ENCODE measurements around the gene CD22. TPM values are rescaled to one million over a fixed set of nuclear protein-coding genes. Genes with fewer than 3 reads are reported as not detected.

CD22 gene
- total and polyA plus RNA-seq, 2 of the 13 experiments (the other 11 are each of a cell fraction or from before 2014, with no cell fraction given) = 0.71 to 1.7 TPM

DNA sequence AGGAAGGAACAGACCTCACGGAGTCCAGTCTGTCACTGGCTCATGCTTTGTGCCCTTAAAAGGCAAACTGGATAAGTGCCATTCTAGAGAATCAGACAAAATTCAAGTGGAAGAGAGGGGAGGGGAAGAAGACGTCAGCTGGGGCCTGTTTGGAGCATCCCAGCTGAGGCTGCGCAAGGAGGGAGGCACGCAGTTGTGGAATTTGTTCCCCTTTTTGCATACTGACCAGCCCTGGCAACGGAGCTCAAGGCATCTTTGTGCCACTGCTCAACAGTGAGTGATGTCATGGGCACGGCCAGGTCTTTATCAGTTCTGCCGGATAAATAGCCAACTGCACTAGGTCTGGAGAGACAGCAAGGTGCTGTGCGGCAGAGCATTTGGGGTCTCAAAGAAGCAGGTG lies 41.7 kb downstream of the CD22 start, which contains the start of gene GPR42:
TSS of gene GPR42 (plus strand) at position 347 of the 400 bp plus-strand sequence. CDS start 292 bp downstream, outside the sequence.
- no peak within 1 kb of the TSS for H3K4me3 ChIP-seq (replicated peaks in 1 of 3; ENCODE audit: insufficient read depth in 1 of 3, low read depth in 2 of 3, low read length in 3 of 3)
- no peaks in the 10 kb centered on the region for H3K9me3 ChIP-seq (ENCODE audit: low read length)
- POLR2A ChIA-PET = no interaction called here
- H3K27ac ChIP-seq (ENCODE audit: extremely low read length, insufficient read depth, low read length) = no peak within 1 kb of the TSS
- H3K4me2 ChIP-seq (ENCODE audit: low read depth, low read length) = no peak within 1 kb of the TSS
- DNase-seq (ENCODE audit: low spot score) = no peak
- BruUV-seq (replicated peaks) = no TSS peak
- peaks cover 0 to 2% of the 10 kb centered on the region in 2 experiments; a peak in 1 of 5 replicates for H3K27me3 ChIP-seq (ENCODE audit: control insufficient read depth in 1 of 2, insufficient read depth in 2 of 2, low read length in 2 of 2)
- 48% methylated on average over 6 of the region's 8 CpGs for WGBS (ENCODE audit: low lambda C conversion rate)
- H3K36me3 ChIP-seq (replicated peaks in 1 of 2; ENCODE audit: control insufficient read depth in 1 of 2, insufficient read depth in 2 of 2, low read length in 2 of 2) = no peaks in the 10 kb centered on the region
- no peak within 1 kb of the TSS for H2AFZ ChIP-seq (ENCODE audit: low read length)
- CTCF ChIA-PET (ENCODE audit: low intra/inter-chr PET ratio, low total read pairs) = no interaction called here
- FAIRE-seq = no peak
- in situ Hi-C loops (cut with HindIII; ENCODE audit: extremely low pct_ligation_motif_present, low pct_unique_long_range_greater_than_20kb) = no loop called here
- TF ChIP-seq MIXL1 (CRISPR knock-in tag; IDR thresholded peaks at IDR 0.05) (no peak), YEATS4 (CRISPR knock-in tag; IDR thresholded peaks at IDR 0.05; ENCODE audit: borderline replicate concordance) (no peak), FIP1L1 (IDR thresholded peaks at IDR 0.05; ENCODE audit: borderline replicate concordance, insufficient read depth, low read depth, low read length) (no peak), YY1 (IDR thresholded peaks at IDR 0.05; ENCODE audit: insufficient read depth, insufficient replicate concordance, low read depth, low read length) (no peak), ZFAT (CRISPR knock-in tag; conservative IDR thresholded peaks at IDR 0.05) (no peak), EEA1 (CRISPR knock-in tag; IDR thresholded peaks at IDR 0.05; ENCODE audit: borderline replicate concordance) (no peak), ARNT (IDR thresholded peaks at IDR 0.05) (no peak), MZF1 (CRISPR knock-in tag; IDR thresholded peaks at IDR 0.05; ENCODE audit: borderline replicate concordance) (no peak), ZIK1 (CRISPR knock-in tag; IDR thresholded peaks at IDR 0.05; ENCODE audit: borderline replicate concordance, low read depth) (no peak), NFYB (CRISPR knock-in tag; IDR thresholded peaks at IDR 0.05) (no peak), ZNF205 (CRISPR knock-in tag; IDR thresholded peaks at IDR 0.05) (no peak)
- TF ChIP-seq, protein P1, sequence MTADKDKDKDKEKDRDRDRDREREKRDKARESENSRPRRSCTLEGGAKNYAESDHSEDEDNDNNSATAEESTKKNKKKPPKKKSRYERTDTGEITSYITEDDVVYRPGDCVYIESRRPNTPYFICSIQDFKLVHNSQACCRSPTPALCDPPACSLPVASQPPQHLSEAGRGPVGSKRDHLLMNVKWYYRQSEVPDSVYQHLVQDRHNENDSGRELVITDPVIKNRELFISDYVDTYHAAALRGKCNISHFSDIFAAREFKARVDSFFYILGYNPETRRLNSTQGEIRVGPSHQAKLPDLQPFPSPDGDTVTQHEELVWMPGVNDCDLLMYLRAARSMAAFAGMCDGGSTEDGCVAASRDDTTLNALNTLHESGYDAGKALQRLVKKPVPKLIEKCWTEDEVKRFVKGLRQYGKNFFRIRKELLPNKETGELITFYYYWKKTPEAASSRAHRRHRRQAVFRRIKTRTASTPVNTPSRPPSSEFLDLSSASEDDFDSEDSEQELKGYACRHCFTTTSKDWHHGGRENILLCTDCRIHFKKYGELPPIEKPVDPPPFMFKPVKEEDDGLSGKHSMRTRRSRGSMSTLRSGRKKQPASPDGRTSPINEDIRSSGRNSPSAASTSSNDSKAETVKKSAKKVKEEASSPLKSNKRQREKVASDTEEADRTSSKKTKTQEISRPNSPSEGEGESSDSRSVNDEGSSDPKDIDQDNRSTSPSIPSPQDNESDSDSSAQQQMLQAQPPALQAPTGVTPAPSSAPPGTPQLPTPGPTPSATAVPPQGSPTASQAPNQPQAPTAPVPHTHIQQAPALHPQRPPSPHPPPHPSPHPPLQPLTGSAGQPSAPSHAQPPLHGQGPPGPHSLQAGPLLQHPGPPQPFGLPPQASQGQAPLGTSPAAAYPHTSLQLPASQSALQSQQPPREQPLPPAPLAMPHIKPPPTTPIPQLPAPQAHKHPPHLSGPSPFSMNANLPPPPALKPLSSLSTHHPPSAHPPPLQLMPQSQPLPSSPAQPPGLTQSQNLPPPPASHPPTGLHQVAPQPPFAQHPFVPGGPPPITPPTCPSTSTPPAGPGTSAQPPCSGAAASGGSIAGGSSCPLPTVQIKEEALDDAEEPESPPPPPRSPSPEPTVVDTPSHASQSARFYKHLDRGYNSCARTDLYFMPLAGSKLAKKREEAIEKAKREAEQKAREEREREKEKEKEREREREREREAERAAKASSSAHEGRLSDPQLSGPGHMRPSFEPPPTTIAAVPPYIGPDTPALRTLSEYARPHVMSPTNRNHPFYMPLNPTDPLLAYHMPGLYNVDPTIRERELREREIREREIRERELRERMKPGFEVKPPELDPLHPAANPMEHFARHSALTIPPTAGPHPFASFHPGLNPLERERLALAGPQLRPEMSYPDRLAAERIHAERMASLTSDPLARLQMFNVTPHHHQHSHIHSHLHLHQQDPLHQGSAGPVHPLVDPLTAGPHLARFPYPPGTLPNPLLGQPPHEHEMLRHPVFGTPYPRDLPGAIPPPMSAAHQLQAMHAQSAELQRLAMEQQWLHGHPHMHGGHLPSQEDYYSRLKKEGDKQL (CRISPR knock-in tag; IDR thresholded peaks at IDR 0.05; ENCODE audit: low read depth) = no peak
- no peaks in the 10 kb centered on the region for H4K20me1 ChIP-seq (ENCODE audit: insufficient read depth, low read length)
- H3K9ac ChIP-seq (ENCODE audit: insufficient read depth, low read depth, low read length) = no peak within 1 kb of the TSS
- H3K4me1 ChIP-seq (ENCODE audit: insufficient read depth, low read length) = peaks cover 13% of the 10 kb centered on the region; the same call in 1 of the 2 replicates
- intact Hi-C loops (cut with micrococcal nuclease; ENCODE audit: unreplicated experiment) = no loop called here
- ATAC-seq = no peak
- H3K79me2 ChIP-seq (ENCODE audit: insufficient read depth, low read length) = no peaks in the 10 kb centered on the region

All from HepG2 (cell line).